ENCODE results near the gene CMSS1. TPM values are rescaled to one million over a fixed set of nuclear protein-coding genes. Genes with fewer than 3 reads are reported as not detected.

Gene CMSS1
- total RNA-seq, 1 donor = 8.6 TPM

DNA sequence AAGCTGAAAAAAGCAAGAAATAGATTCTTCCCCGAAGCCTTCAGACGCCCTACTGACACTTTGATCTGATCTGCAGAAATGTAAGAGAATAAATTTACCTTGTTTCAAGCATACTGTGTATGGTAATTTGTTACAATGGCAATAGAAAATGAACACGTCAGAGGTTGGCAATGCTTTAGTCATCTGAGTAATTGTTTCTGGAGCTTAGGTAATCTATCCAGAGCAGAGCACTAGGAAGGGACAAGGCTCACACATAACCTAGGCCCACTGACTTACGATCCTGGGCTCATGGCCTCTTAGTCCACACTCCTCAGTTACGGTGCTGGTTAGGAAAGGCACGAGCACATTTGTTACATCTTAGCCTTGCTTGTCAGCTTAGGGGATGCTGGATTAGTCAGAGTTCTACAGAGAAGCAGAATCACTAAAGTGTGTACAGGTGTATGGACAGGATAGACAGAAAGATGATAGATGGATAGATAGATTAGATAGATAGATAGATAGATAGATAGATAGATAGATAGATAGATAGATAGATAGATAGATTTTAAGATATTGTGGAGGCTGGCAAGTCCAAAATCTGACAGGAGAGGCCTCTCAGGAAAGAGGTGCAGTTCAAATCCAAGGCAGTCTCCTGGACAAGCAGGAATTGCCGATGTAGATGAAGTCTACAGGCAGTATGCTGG, 396.4 kb downstream of the CMSS1 start:
- no peak for DNase-seq (ENCODE audit: low read depth)
- no peak overlapping the region for H3K4me3 ChIP-seq (ENCODE audit: low read depth, low read length)
- TF ChIP-seq, protein P1, sequence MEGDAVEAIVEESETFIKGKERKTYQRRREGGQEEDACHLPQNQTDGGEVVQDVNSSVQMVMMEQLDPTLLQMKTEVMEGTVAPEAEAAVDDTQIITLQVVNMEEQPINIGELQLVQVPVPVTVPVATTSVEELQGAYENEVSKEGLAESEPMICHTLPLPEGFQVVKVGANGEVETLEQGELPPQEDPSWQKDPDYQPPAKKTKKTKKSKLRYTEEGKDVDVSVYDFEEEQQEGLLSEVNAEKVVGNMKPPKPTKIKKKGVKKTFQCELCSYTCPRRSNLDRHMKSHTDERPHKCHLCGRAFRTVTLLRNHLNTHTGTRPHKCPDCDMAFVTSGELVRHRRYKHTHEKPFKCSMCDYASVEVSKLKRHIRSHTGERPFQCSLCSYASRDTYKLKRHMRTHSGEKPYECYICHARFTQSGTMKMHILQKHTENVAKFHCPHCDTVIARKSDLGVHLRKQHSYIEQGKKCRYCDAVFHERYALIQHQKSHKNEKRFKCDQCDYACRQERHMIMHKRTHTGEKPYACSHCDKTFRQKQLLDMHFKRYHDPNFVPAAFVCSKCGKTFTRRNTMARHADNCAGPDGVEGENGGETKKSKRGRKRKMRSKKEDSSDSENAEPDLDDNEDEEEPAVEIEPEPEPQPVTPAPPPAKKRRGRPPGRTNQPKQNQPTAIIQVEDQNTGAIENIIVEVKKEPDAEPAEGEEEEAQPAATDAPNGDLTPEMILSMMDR (IDR thresholded peaks at IDR 0.05; ENCODE audit: insufficient read depth, low read depth, low read length) = no peak

DNA sequence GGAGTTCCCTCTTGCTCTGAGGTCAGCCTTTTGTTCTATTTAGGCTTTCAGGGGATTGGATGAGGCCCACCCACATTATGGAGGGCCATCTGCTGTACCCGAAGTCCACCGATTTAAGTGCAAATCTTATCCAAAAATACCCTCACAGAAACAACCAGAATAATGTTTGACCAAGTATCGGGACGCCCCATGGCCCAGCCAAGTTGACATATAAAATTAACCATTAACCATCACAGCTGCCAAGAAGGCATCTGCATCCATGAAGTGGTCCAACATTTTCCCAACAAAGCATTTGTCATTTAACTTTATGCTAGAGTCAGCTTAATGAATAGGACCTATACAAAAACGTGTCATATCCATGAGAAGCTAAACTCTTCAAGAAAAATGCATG, 396.9 kb downstream of the CMSS1 start:
- TF ChIP-seq, protein P1 (IDR thresholded peaks at IDR 0.05; ENCODE audit: insufficient read depth, low read depth, low read length) = no peak
- no peak overlapping the region for H3K4me3 ChIP-seq (ENCODE audit: low read depth, low read length)
- no peak for DNase-seq (ENCODE audit: low read depth)

DNA sequence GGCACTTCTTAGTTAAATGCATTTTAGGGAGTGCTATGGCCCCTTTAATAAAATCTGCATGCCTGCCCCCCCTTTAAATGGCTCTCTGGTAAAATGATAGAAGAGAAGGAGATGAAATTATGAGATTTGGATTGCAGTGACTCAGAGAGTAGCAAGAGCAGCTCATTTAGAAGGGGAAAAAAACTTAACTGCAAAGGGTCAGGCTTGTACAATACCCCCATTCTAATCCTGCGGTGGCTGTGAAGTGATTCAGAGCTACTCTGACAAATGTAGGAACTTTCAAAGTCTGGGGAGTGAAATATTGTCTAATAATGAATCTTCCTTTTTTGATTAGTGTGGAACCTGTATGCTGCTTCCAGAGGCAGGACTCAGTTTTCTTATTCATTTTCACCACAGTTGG, 399.1 kb downstream of the CMSS1 start:
- no peak overlapping the region for H3K4me3 ChIP-seq (ENCODE audit: low read depth, low read length)
- DNase-seq (ENCODE audit: low read depth) = no peak
- TF ChIP-seq, protein P1 (IDR thresholded peaks at IDR 0.05; ENCODE audit: insufficient read depth, low read depth, low read length) = no peak

DNA sequence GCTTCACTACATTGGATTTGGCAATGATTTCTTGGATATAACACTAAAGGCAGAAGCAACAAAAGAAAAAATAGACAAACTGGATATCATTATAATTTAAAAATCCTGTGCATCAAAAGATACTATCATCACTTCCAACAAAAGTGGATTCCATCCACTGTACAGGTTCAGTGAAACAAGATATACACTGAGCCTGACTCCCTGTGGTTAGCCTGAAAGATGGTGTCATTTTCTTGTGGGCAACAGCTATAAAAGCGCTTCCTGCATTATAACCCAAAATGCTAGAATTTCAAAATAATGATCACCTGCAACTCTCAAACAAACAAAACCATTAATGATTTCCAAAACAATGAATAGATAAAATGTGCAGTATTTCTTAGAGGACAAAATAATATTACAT, 403.5 kb downstream of the CMSS1 start:
- no peak overlapping the region for H3K4me3 ChIP-seq (ENCODE audit: low read depth, low read length)
- no peak for DNase-seq (ENCODE audit: low read depth)

GRCh38 chr3:100225193-100225592, 407.5 kb downstream of the CMSS1 start:
- DNase-seq (ENCODE audit: low read depth) = no peak
- TF ChIP-seq, protein P1 (IDR thresholded peaks at IDR 0.05; ENCODE audit: insufficient read depth, low read depth, low read length) = no peak
- H3K4me3 ChIP-seq (ENCODE audit: low read depth, low read length) = no peak overlapping the region

More for the DNA sequence above, 403.5 kb downstream of the CMSS1 start:
- TF ChIP-seq, protein P1 (IDR thresholded peaks at IDR 0.05; ENCODE audit: insufficient read depth, low read depth, low read length) = no peak

- TF ChIP-seq, protein P1 (IDR thresholded peaks at IDR 0.05; ENCODE audit: insufficient read depth, low read depth, low read length) = no peak
- H3K4me3 ChIP-seq (ENCODE audit: low read depth, low read length) = no peak overlapping the region
- peak; percentile 54 for DNase-seq (ENCODE audit: low read depth)
These were observed 408.2 kb downstream of the CMSS1 start for GRCh38 chr3:100225883-100226282.

All from fibroblast of villous mesenchyme (primary cell).